Heart left ventricle (tissue), 16 donors: Measurements from ENCODE around the gene AGXT. TPM values are rescaled to one million over a fixed set of nuclear protein-coding genes. Genes with fewer than 3 reads are reported as not detected.

Source experiments
- ATAC-seq, 4 donors: fragments of 200-7000 bp; cut with Tn5 transposase; one replicate each; pipeline ENCODE4 v1.9.1; 2020 to 2022; ENCODE audit warnings: moderate library complexity in 4 of 4, mild to moderate bottlenecking in 3 of 4, moderate number of reproducible peaks in 1 of 4
- DNase-seq, 5 donors: peaks; one replicate each; pipeline ENCODE4 v3.0.0-alpha.2; 2020
- H3K27ac ChIP-seq, 12 donors: fragments of 200-600 bp; sonication (generic) in 4 of 12; one replicate each; pipeline versions ENCODE4 v1.5.0 to v1.8.0; 2016 to 2022; ENCODE audit warnings: mild to moderate bottlenecking in 2 of 12
- H3K27me3 ChIP-seq, 9 donors: fragments of 200-600 bp; sonication (generic) in 2 of 9; one replicate each; pipeline versions ENCODE4 v1.5.1 to v1.8.0; 2016 to 2022; ENCODE audit warnings: mild to moderate bottlenecking in 3 of 9
- H3K36me3 ChIP-seq, 9 donors: fragments of 200-600 bp; sonication (generic) in 2 of 9; one replicate each; pipeline versions ENCODE4 v1.5.0 to v1.8.0; 2018 to 2022; ENCODE audit warnings: mild to moderate bottlenecking in 2 of 9
- H3K4me1 ChIP-seq, 12 donors: fragments of 200-600 bp; sonication (generic) in 4 of 12; one replicate each; pipeline versions ENCODE4 v1.5.0 to v1.8.0; 2016 to 2022; ENCODE audit warnings: mild to moderate bottlenecking in 3 of 12
- H3K4me3 ChIP-seq, 12 donors: fragments of 200-600 bp; sonication (generic) in 4 of 12; one replicate each; pipeline versions ENCODE4 v1.5.0 to v1.8.0; 2017 to 2022; ENCODE audit warnings: mild to moderate bottlenecking in 9 of 12, moderate library complexity in 4 of 12
- H3K9me3 ChIP-seq, 12 donors: fragments of 200-600 bp; sonication (generic) in 4 of 12; one replicate each; pipeline versions ENCODE4 v1.5.0 to v1.8.0; 2016 to 2022; ENCODE audit warnings: mild to moderate bottlenecking in 1 of 12
- POLR2A ChIP-seq, 2 donors: fragments of 450-650 bp; IDR thresholded peaks; one replicate each; pipeline ENCODE4 v1.6.1; 2017; ENCODE audit warnings: antibody characterized with exemption in 2 of 2, mild to moderate bottlenecking in 2 of 2, moderate library complexity in 2 of 2
- WGBS, 4 donors: extraction: QIAGEN DNeasy Blood & Tissue Kit in 2 of 4; methylation state at CpG; one replicate each; pipeline versions ENCODE4 v1.1.5 to v1.1.7; 2013 to 2018; 5-methylcytosine and 5-hydroxymethylcytosine counted together
- intact Hi-C, 10 donors: fragments of 100-400 bp; cut with DNase I; formaldehyde crosslinking; loops; one replicate each; pipeline versions ENCODE4 v1.11.1 to v1.14.2; 2022
- polyA plus RNA-seq, 2 donors: library from polyadenylated mRNA; stranded (reverse); fragments of 200-250 nt; gene quantifications; one replicate each; pipeline ENCODE4 v1.2.3, GENCODE V29; 2013
- total RNA-seq, 9 donors: library from RNA; depleted of rRNA in 2 of 9; stranded (reverse); fragments of >200 nt in 2 of 9; fragmentation: NEBNext Ultra II Directional in 3 of 9; extraction: Animal tissue kit (Norgen Biotek cat#: 25700) in 3 of 9; gene quantifications; one replicate each; pipeline versions ENCODE4 v1.1.0 to v1.2.4, GENCODE V29; 2016 to 2023
- TF ChIP-seq, protein P1 (sequence below), 12 donors: fragments of 200-600 bp; sonication (generic) in 4 of 12; IDR thresholded peaks; one replicate each; pipeline versions ENCODE4 v1.5.0 to v1.8.0; 2018 to 2022; ENCODE audit warnings: antibody characterized with exemption in 12 of 12, mild to moderate bottlenecking in 5 of 12
- donor health status: ischemic (EF 13 %, LVEDD 7.1; RV severe dilation, severe dysfunction).
- donor health status: healthy with polysubstance abuse.
- donor health status: DM: no; HTN: yes; CAD: no.
- donor health status: DM: no; HTN: no; CAD: no.
- donor health status: ischemic (EF 25% LVEDD 6.9; RV normal size, moderate dysfunction).
- donor health status: ischemic (EF 25% LVEDD 5.7; RV mildly dilated, moderate dysfunction).
- donor health status: healthy.
- donor health status: DM: yes; HTN: yes; CAD: no.
- donor health status: ischemic (EF 35%, LVEDD 5.7; RV mildly dilated, moderate dysfunction).
- donor health status: nonischemic (EF 11% LVEDD 7.7; RV severe dilation, severe dysfunction).
- donor health status: DM: yes; HTN: yes; CAD: no.
- donor health status: PGD.
- donor health status: ischemic (EF 29% LVEDD 5.4; RV normal size, mild dysfunction).
- donor health status: nonischemic (EF 23%, LVEDD 6.1; RV moderate dilation, normal function).

Gene AGXT
- total and polyA plus RNA-seq, 11 donors = 0.06 TPM; not detected in 10

DNA sequence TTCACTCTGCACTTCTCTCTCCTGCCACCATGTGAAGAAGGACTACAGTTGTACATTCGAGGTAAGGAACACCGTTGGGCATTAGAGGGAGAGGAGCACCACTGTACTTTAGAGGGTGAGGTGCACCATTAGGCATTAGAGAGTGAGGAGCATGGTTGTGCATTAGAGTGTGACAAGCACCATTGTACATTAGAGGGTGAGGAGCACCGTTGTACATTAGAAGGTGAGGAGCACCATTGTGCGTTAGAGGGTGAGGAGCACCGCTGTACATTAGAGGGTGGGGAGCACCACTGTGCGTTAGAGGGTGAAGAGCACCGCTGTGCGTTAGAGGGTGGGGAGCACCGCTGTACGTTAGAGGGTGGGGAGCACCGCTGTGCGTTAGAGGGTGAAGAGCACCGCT lies 20.8 kb upstream of the AGXT start:
- Histone ChIP-seq H3K4me1 (no peaks in the 10 kb centered on the region), H3K27ac (no peak overlapping the region), H3K27me3 (no peaks in the 10 kb centered on the region), H3K4me3 (no peak overlapping the region), H3K9me3 (no peaks in the 10 kb centered on the region), H3K36me3 (no peaks in the 10 kb centered on the region)
- ATAC-seq = no peak
- intact Hi-C loops = loop anchor here in 1 of 10 donors (5.0 kb wide), 1 partner anchor 369 kb away; no protein-coding TSS in a partner anchor
- DNase-seq = no peak
- TF ChIP-seq, protein P1, sequence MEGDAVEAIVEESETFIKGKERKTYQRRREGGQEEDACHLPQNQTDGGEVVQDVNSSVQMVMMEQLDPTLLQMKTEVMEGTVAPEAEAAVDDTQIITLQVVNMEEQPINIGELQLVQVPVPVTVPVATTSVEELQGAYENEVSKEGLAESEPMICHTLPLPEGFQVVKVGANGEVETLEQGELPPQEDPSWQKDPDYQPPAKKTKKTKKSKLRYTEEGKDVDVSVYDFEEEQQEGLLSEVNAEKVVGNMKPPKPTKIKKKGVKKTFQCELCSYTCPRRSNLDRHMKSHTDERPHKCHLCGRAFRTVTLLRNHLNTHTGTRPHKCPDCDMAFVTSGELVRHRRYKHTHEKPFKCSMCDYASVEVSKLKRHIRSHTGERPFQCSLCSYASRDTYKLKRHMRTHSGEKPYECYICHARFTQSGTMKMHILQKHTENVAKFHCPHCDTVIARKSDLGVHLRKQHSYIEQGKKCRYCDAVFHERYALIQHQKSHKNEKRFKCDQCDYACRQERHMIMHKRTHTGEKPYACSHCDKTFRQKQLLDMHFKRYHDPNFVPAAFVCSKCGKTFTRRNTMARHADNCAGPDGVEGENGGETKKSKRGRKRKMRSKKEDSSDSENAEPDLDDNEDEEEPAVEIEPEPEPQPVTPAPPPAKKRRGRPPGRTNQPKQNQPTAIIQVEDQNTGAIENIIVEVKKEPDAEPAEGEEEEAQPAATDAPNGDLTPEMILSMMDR (IDR thresholded peaks at IDR 0.05) = no peak
- TF ChIP-seq POLR2A (IDR thresholded peaks at IDR 0.05) = no peak
- 80 to 93% (median 91%) methylated on average over 13 of the region's 13 CpGs for WGBS, 4 donors

DNA sequence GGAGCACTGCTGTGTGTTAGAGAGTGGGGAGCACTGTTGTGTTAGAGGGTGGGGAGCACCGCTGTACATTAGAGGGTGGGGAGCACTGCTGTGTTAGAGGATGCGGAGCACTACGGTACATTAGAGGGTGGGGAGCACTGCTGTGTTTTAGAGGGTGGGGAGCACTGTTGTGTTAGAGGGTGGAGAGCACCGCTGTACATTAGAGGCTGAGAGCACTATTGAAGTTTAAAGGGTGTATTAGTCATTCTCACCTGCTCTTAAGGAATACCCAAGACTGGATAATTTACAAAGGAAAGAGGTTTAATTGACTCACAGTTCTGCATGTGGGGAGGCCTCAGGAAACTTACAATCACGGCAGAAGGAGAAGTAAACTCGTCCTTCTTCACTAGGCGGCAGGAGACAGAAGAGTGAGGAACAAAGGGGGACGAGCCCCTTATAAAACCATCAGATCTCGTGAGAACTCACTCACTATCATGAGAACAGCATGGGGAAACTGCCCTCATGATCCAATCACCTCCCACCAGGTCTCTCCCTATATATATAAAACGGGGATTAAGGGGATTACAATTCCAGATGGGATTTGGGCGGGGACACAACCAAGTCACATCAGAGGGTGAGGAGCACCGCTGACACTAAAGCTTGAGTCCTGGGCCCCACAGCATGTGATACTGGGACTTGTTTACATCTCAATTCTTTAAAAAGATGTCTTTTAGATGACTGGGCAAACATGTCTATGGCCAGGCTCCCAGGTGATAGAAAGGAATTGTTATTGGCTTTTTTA lies 19.5 kb upstream of the AGXT start:
- TF ChIP-seq, protein P1 (IDR thresholded peaks at IDR 0.05) = no peak
- TF ChIP-seq POLR2A (IDR thresholded peaks at IDR 0.05) = no peak
- H3K4me3 ChIP-seq = no peak overlapping the region
- no peaks in the 10 kb centered on the region for H3K27me3 ChIP-seq
- WGBS, 4 donors = 74 to 76% (median 75%) methylated on average over 12 of the region's 12 CpGs
- H3K36me3 ChIP-seq = no peaks in the 10 kb centered on the region
- no peak for DNase-seq
- no peak overlapping the region for H3K27ac ChIP-seq
- no peaks in the 10 kb centered on the region for H3K4me1 ChIP-seq
- peaks cover 0 to 3% (median 0%) of the 10 kb centered on the region in 12 donors for H3K9me3 ChIP-seq
- ATAC-seq = no peak
- intact Hi-C loops = loop anchor here in 1 of 10 donors (5.0 kb wide), 1 partner anchor 368 kb away; no protein-coding TSS in a partner anchor

GRCh38 chr2:240850026-240850425 lies 18.6 kb upstream of the AGXT start:
- 81 to 87% (median 87%) methylated on average over 11 of the region's 11 CpGs for WGBS, 4 donors
- H3K9me3 ChIP-seq = peaks cover 0 to 11% (median 0%) of the 10 kb centered on the region in 12 donors
- ATAC-seq = no peak
- no peaks in the 10 kb centered on the region for H3K27me3 ChIP-seq
- intact Hi-C loops = loop anchor here in 6 of 10 donors (2.0 to 10.0 kb wide), 10 partner anchors 135 to 882 kb away; partner anchors contain the start of gene D2HGDH (in 1 of the 6)
- H3K27ac ChIP-seq = no peak overlapping the region
- no peaks in the 10 kb centered on the region for H3K4me1 ChIP-seq
- no peak overlapping the region for H3K4me3 ChIP-seq
- TF ChIP-seq POLR2A (IDR thresholded peaks at IDR 0.05) = no peak
- DNase-seq = peak in 1 of 5 donors; percentile 15
- no peaks in the 10 kb centered on the region for H3K36me3 ChIP-seq

GRCh38 chr2:240850756-240851077 lies 17.9 kb upstream of the AGXT start:
- Histone ChIP-seq H3K27ac (no peak overlapping the region), H3K9me3 (peaks cover 0 to 11% (median 0%) of the 10 kb centered on the region in 12 donors), H3K27me3 (no peaks in the 10 kb centered on the region), H3K36me3 (no peaks in the 10 kb centered on the region), H3K4me1 (no peaks in the 10 kb centered on the region), H3K4me3 (no peak overlapping the region)
- TF ChIP-seq POLR2A (IDR thresholded peaks at IDR 0.05) = no peak
- TF ChIP-seq, protein P1 (IDR thresholded peaks at IDR 0.05) = no peak
- intact Hi-C loops = loop anchor here in 6 of 10 donors (1.0 to 10.0 kb wide), 11 partner anchors 134 to 882 kb away; partner anchors contain the start of gene D2HGDH (in 1 of the 6)
- WGBS, 4 donors = 60 to 70% (median 61%) methylated on average over 10 to 11 of the region's 11 CpGs
- ATAC-seq (no peak), DNase-seq (no peak)
